ENCODE results near the gene KIFC3. TPM values are rescaled to one million over a fixed set of nuclear protein-coding genes. Genes with fewer than 3 reads are reported as not detected.

Gene KIFC3
- total and polyA plus RNA-seq, 2 of the 13 experiments (the other 11 are each of a cell fraction or from before 2014, with no cell fraction given): 42.1 to 45.3 TPM

DNA sequence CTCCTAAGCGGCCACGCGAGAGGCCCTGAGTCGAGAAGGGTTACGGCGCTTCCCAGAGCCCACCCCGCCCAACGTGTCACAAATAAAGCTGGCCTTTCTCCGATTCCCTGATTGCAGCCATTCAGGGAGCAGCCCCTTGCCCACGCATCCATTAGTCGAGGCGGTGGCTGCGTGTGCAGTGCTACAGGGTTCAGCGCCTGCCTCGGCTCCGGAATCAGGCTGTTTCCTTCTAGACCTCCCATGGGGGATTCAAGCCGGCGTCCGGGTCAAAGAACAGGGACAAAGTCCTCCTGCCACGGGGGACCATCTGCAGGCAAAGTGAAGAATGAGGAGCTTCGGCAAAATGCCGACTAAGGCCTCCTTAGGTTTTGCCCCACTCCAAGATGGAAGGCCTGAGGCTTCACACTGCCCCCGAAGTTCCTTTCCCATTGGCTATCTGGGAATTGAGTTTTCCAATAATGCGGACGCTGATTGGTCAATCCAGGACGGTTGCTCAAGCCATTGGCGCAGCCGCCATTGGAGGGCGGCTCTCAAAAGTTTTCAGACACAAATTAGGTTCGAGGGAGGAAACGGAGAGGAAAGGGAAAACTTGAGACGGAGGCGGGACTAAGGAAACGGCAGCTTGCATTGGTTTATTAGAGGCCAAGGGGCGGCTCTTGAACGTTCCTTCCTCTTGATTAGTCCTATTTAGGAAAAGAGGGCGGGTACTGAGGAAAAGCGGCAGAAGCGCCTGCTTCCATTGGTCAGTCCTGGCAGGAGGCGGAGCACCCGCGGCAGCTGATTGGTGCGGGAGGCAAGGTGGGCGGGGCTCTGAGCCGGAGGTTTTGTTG, 67.2 kb downstream of the KIFC3 start (continued):
- TF ChIP-seq ZHX2 (IDR thresholded peaks at IDR 0.05; ENCODE audit: low read depth) (peak; percentile 97), ZHX2 (CRISPR knock-in tag; IDR thresholded peaks at IDR 0.05; ENCODE audit: borderline replicate concordance) (no peak), FOXC1 (CRISPR knock-in tag; IDR thresholded peaks at IDR 0.05; ENCODE audit: borderline replicate concordance) (peak; percentile 60; the same call in 1 of the 2 replicates), MED8 (CRISPR knock-in tag; IDR thresholded peaks at IDR 0.05; ENCODE audit: insufficient replicate concordance) (peak; percentile 34), ZNF598 (CRISPR knock-in tag; IDR thresholded peaks at IDR 0.05; ENCODE audit: borderline replicate concordance) (peak; percentile 96), ZNF138 (CRISPR knock-in tag; IDR thresholded peaks at IDR 0.05; ENCODE audit: low read depth) (no peak), NBN (conservative IDR thresholded peaks at IDR 0.05) (no peak), ZBTB38 (CRISPR knock-in tag; IDR thresholded peaks at IDR 0.05) (peak; percentile 89; the same call in 1 of the 2 replicates), HCFC1 (IDR thresholded peaks at IDR 0.05; ENCODE audit: low read depth, low read length) (peak; percentile 86), BRF2 (CRISPR knock-in tag; IDR thresholded peaks at IDR 0.05) (no peak), ZNF577 (CRISPR knock-in tag; IDR thresholded peaks at IDR 0.05; ENCODE audit: borderline replicate concordance, low read depth) (peak; percentile 75; the same call in 1 of the 2 replicates), NCOA1 (CRISPR knock-in tag; IDR thresholded peaks at IDR 0.05) (peak; percentile 83; the same call in 1 of the 2 replicates), ZFP36L1 (CRISPR knock-in tag; IDR thresholded peaks at IDR 0.05) (no peak), ZNF562 (CRISPR knock-in tag; IDR thresholded peaks at IDR 0.05; ENCODE audit: borderline replicate concordance) (no peak), MIXL1 (CRISPR knock-in tag; IDR thresholded peaks at IDR 0.05) (peak; percentile 96), ZNF224 (CRISPR knock-in tag; IDR thresholded peaks at IDR 0.05) (0 out of 2 replicates have a peak, but pooled peaks have one; percentile 51)
- TF ChIP-seq, protein P1, sequence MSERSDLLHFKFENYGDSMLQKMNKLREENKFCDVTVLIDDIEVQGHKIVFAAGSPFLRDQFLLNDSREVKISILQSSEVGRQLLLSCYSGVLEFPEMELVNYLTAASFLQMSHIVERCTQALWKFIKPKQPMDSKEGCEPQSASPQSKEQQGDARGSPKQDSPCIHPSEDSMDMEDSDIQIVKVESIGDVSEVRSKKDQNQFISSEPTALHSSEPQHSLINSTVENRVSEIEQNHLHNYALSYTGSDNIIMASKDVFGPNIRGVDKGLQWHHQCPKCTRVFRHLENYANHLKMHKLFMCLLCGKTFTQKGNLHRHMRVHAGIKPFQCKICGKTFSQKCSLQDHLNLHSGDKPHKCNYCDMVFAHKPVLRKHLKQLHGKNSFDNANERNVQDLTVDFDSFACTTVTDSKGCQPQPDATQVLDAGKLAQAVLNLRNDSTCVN (CRISPR knock-in tag; IDR thresholded peaks at IDR 0.05; ENCODE audit: borderline replicate concordance): peak; percentile 50; the same call in 1 of the 2 replicates
- TF ChIP-seq, protein P2, sequence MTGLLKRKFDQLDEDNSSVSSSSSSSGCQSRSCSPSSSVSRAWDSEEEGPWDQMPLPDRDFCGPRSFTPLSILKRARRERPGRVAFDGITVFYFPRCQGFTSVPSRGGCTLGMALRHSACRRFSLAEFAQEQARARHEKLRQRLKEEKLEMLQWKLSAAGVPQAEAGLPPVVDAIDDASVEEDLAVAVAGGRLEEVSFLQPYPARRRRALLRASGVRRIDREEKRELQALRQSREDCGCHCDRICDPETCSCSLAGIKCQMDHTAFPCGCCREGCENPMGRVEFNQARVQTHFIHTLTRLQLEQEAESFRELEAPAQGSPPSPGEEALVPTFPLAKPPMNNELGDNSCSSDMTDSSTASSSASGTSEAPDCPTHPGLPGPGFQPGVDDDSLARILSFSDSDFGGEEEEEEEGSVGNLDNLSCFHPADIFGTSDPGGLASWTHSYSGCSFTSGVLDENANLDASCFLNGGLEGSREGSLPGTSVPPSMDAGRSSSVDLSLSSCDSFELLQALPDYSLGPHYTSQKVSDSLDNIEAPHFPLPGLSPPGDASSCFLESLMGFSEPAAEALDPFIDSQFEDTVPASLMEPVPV (CRISPR knock-in tag; IDR thresholded peaks at IDR 0.05): peak; percentile 21; the same call in 1 of the 2 replicates

Measured in HepG2 (cell line).